ENCODE measurements around the gene PHOX2A.
"Not testable (repeated sequence)": the region's sequence is repeated elsewhere in the genome, so short reads cannot be mapped to it uniquely, and the experiment has no call there.

Gene PHOX2A

GRCh38 chr11:72221386-72222075, 22.4 kb downstream of the PHOX2A start:
- peak; percentile 56 to 65 for DNase-seq

- DNase-seq: no peak
Measured at GRCh38 chr11:72220696-72221363, 23.1 kb downstream of the PHOX2A start.

- no peak for DNase-seq
Measured at GRCh38 chr11:72218251-72218745, 25.7 kb downstream of the PHOX2A start.

- DNase-seq: peak in 1 of 2 donors; percentile 26
Measured at GRCh38 chr11:72217841-72218240, 26.1 kb downstream of the PHOX2A start.

- DNase-seq: no peak
Measured at GRCh38 chr11:72216638-72217037, 27.3 kb downstream of the PHOX2A start, which contains the start of gene FOLR2. FOLR2 (plus strand) TSS chr11:72216794; CDS start chr11:72218585, 1,791 bp downstream.

- peak; percentile 69 to 87 for DNase-seq
Measured at GRCh38 chr11:72209101-72209500, 34.9 kb downstream of the PHOX2A start.

- DNase-seq: peak; percentile 42 to 79
Measured at GRCh38 chr11:72208281-72208680, 35.7 kb downstream of the PHOX2A start.

GRCh38 chr11:72206794-72207193, 37.2 kb downstream of the PHOX2A start:
- DNase-seq: not testable (repeated sequence)

- peak; percentile 14 to 19 for DNase-seq
Measured at GRCh38 chr11:72204886-72205285, 39.1 kb downstream of the PHOX2A start.

GRCh38 chr11:72203163-72203562, 40.8 kb downstream of the PHOX2A start:
- DNase-seq: no peak

GRCh38 chr11:72202571-72202970, 41.4 kb downstream of the PHOX2A start:
- DNase-seq: no peak

GRCh38 chr11:72201445-72201844, 42.5 kb downstream of the PHOX2A start:
- not testable (repeated sequence) for DNase-seq

- DNase-seq: peak in 1 of 2 donors; percentile 14
Measured at GRCh38 chr11:72195518-72196270, 48.3 kb downstream of the PHOX2A start.

- DNase-seq: peak; percentile 34 to 71
Measured at GRCh38 chr11:72191961-72192381, 52.0 kb downstream of the PHOX2A start, which contains the start of gene FOLR1. FOLR1 (plus strand) TSS chr11:72192140; CDS start chr11:72192174, 34 bp downstream.

- DNase-seq: no peak
Measured at GRCh38 chr11:72190631-72191071, 53.3 kb downstream of the PHOX2A start.

- DNase-seq: no peak
Measured at GRCh38 chr11:72189455-72190250, 54.3 kb downstream of the PHOX2A start.

All from inflammatory macrophage treated with lipopolysaccharide for 1 hour (primary cell).